Peyer's patch (tissue), 4 donors: ENCODE data around the gene YJU2. TPM values are rescaled to one million over a fixed set of nuclear protein-coding genes. Genes with fewer than 3 reads are reported as not detected.

Source experiments
- DNase-seq, 3 donors: peaks; one replicate each; pipeline ENCODE4 v3.0.0-alpha.2; 2017 to 2019
- H3K27ac ChIP-seq, 4 donors: fragments of 200-600 bp; sonication (generic); one replicate each; pipeline ENCODE4 v1.5.1; 2016 to 2019
- H3K27me3 ChIP-seq, 2 donors: fragments of 200-600 bp; sonication (generic); one replicate each; pipeline ENCODE4 v1.5.1; 2019
- H3K36me3 ChIP-seq, 3 donors: fragments of 200-600 bp; sonication (generic); one replicate each; pipeline ENCODE4 v1.5.1; 2016 to 2019
- H3K4me1 ChIP-seq, 4 donors: fragments of 200-600 bp; sonication (generic); one replicate each; pipeline ENCODE4 v1.5.1; 2016 to 2019
- H3K4me3 ChIP-seq, 4 donors: fragments of 200-600 bp; sonication (generic); 1 replicate in 3 of 4; 2 replicates in 1 of 4; pipeline ENCODE4 v1.5.1; 2016 to 2019; ENCODE audit warnings: mild to moderate bottlenecking in 1 of 4
- H3K9me3 ChIP-seq, 4 donors: fragments of 200-600 bp; sonication (generic); one replicate each; pipeline ENCODE4 v1.5.1; 2016 to 2019; ENCODE audit warnings: mild to moderate bottlenecking in 1 of 4
- CTCF ChIP-seq, 6 experiments: fragments of 450-650 bp in 4 of 6; fragments of 200-600 bp in 2 of 6; sonication (generic) in 1 of 6; IDR thresholded peaks; one replicate each; pipeline ENCODE4 v1.5.1; 2017 to 2019; ENCODE audit warnings: antibody characterized with exemption in 6 of 6, mild to moderate bottlenecking in 3 of 6, moderate library complexity in 1 of 6
- POLR2A ChIP-seq, 2 donors: fragments of 450-650 bp; IDR thresholded peaks; one replicate each; pipeline ENCODE4 v1.5.1; 2017; ENCODE audit warnings: antibody characterized with exemption in 2 of 2, mild to moderate bottlenecking in 2 of 2, moderate library complexity in 2 of 2
- total RNA-seq, 4 donors: library from RNA; depleted of rRNA; stranded (reverse); fragments of >200 nt; gene quantifications; one replicate each; pipeline ENCODE4 v1.1.0, GENCODE V29; 2016

Gene YJU2
- total RNA-seq, result 10 to 100 TPM in 3 of 4 donors, 1 to 10 TPM in 1; 8.9 to 33.8 (median 24.1) TPM

GRCh38 chr19:4246767-4247593 lies at the start of gene YJU2:
YJU2 (plus strand) TSS chr19:4247080; CDS start chr19:4247147, 67 bp downstream.
- TF ChIP-seq POLR2A (IDR thresholded peaks at IDR 0.05) (peak in 1 of 2 donors; percentile 75), CTCF (IDR thresholded peaks at IDR 0.05) (peak in 5 of 6 experiments; percentile 33 to 52 (median 42))
- Histone ChIP-seq H3K27ac (peak within 1 kb of the TSS; percentile 85 to 96 (median 93)), H3K9me3 (no peaks in the 10 kb centered on the region), H3K4me3 (peak within 1 kb of the TSS; percentile 52 to 75 (median 60)), H3K4me1 (peaks cover 0 to 10% (median 4%) of the 10 kb centered on the region in 4 donors), H3K27me3 (no peaks in the 10 kb centered on the region), H3K36me3 (peaks cover 0 to 32% (median 0%) of the 10 kb centered on the region in 3 donors)
- peak; percentile 98 to 99 (median 99) for DNase-seq

GRCh38 chr19:4197228-4197624 lies 49.7 kb upstream of the YJU2 start:
- H3K27me3 ChIP-seq, result peaks cover 0 to 13% of the 10 kb centered on the region in 2 donors
- peaks cover 0 to 8% (median 0%) of the 10 kb centered on the region in 4 donors for H3K4me1 ChIP-seq

GRCh38 chr19:4197625-4198466 lies 49.0 kb upstream of the YJU2 start:
- no peak for DNase-seq
- TF ChIP-seq CTCF (IDR thresholded peaks at IDR 0.05), result no peak
- no peak for TF ChIP-seq POLR2A (IDR thresholded peaks at IDR 0.05)
- H3K4me1 ChIP-seq, result peaks cover 0 to 8% (median 0%) of the 10 kb centered on the region in 4 donors

More at GRCh38 chr19:4197228-4197624, 49.7 kb upstream of the YJU2 start:
- TF ChIP-seq POLR2A (IDR thresholded peaks at IDR 0.05), result no peak
- no peak for TF ChIP-seq CTCF (IDR thresholded peaks at IDR 0.05)
- Histone ChIP-seq H3K4me3 (no peak overlapping the region), H3K9me3 (no peaks in the 10 kb centered on the region), H3K27ac (no peak overlapping the region), H3K36me3 (no peaks in the 10 kb centered on the region)
- DNase-seq, result no peak

GRCh38 chr19:4198467-4199126 lies 48.3 kb upstream of the YJU2 start:
- peaks cover 0 to 8% (median 0%) of the 10 kb centered on the region in 4 donors for H3K4me1 ChIP-seq
- no peak for TF ChIP-seq POLR2A (IDR thresholded peaks at IDR 0.05)
- no peak for TF ChIP-seq CTCF (IDR thresholded peaks at IDR 0.05)
- no peaks in the 10 kb centered on the region for H3K36me3 ChIP-seq
- peaks cover 0 to 13% of the 10 kb centered on the region in 2 donors for H3K27me3 ChIP-seq
- H3K27ac ChIP-seq, result no peak overlapping the region
- DNase-seq, result no peak
- H3K9me3 ChIP-seq, result no peaks in the 10 kb centered on the region
- H3K4me3 ChIP-seq, result no peak overlapping the region

More at GRCh38 chr19:4197625-4198466, 49.0 kb upstream of the YJU2 start:
- Histone ChIP-seq H3K4me3 (no peak overlapping the region), H3K9me3 (no peaks in the 10 kb centered on the region), H3K27ac (no peak overlapping the region), H3K36me3 (no peaks in the 10 kb centered on the region), H3K27me3 (peaks cover 0 to 13% of the 10 kb centered on the region in 2 donors)

- peak in 2 of 3 donors; percentile 58 to 60 for DNase-seq
- Histone ChIP-seq H3K9me3 (no peaks in the 10 kb centered on the region), H3K27ac (no peak overlapping the region), H3K27me3 (peaks cover 0 to 13% of the 10 kb centered on the region in 2 donors), H3K36me3 (no peaks in the 10 kb centered on the region), H3K4me3 (no peak overlapping the region), H3K4me1 (peaks cover 0 to 8% (median 0%) of the 10 kb centered on the region in 4 donors)
- TF ChIP-seq POLR2A (IDR thresholded peaks at IDR 0.05) (no peak), CTCF (IDR thresholded peaks at IDR 0.05) (peak in 3 of 6 experiments; percentile 42 to 53 (median 49))
These were observed 47.1 kb upstream of the YJU2 start for GRCh38 chr19:4199699-4200293.
